Activated CD8-positive, alpha-beta memory T cell treated with anti-CD3 and anti-CD28 coated beads, Interleukin-2, amount 50 U/mL, for 48 hours (primary cell): ENCODE data around the gene ARHGAP28.

ENCODE experiments used
- DNase-seq: peaks from one replicate; pipeline ENCODE4 v3.0.0-alpha.2; 2020

Gene ARHGAP28

GRCh38 chr18:6734726-6735430 is 5.4 kb downstream of the ARHGAP28 start:
- no peak for DNase-seq

GRCh38 chr18:6737833-6738232 is 8.3 kb downstream of the ARHGAP28 start:
- DNase-seq: no peak

DNA sequence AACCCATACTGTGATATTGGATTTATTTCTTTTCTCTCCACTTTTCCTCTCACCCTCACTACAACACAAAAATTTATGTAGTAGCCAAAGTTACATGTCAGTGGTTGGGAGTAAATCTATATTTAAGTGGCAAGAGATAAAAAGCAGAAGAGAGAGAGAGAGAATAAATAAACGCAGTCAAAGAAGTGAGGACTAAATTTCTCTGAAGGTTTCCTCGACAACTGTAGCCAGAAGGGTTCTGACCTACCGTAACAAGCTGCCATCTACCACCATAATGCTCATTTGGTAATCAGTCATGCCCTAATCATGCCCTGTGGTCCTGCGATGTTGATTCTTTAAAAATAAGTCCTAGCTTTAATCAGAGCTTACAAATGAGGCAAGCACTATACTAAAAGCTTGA is 9.1 kb downstream of the ARHGAP28 start:
- no peak for DNase-seq

- no peak for DNase-seq
Observed at GRCh38 chr18:6741232-6741663, 11.7 kb downstream of the ARHGAP28 start.

- DNase-seq: no peak
Observed at GRCh38 chr18:6741786-6742185, 12.3 kb downstream of the ARHGAP28 start.

GRCh38 chr18:6743999-6744398 is 14.5 kb downstream of the ARHGAP28 start:
- DNase-seq: no peak

- no peak for DNase-seq
Observed at GRCh38 chr18:6744816-6745455, 15.4 kb downstream of the ARHGAP28 start.

GRCh38 chr18:6745504-6746031 is 16.1 kb downstream of the ARHGAP28 start:
- DNase-seq: no peak

DNA sequence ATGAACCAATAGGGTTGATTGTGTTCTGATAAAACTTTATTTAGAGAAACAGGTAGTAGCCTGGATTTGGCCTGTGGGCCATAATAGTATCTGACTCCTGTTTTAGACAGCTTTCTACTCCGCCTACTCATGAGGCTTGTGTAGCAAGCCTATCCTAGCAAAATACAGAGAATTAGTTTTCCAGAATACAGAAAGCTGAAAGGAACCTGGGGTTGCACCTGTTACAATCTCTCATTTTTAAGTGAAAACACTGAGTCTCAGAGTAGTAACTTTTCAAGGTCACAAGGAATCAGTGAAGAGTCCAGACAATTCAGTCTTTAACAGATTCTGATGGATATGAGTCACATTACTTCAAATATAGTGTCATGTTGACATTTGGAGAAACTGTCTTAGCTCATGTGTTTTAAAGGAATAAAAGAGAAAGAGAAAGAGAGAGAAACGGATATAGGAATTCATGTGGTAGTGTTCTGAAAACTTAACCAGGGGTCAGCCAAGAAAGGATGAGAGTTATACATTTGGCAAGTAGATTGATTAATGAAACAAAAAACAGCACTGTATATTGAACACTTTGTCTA is 17.0 kb downstream of the ARHGAP28 start:
- no peak for DNase-seq

GRCh38 chr18:6747646-6748045 is 18.1 kb downstream of the ARHGAP28 start:
- DNase-seq: no peak

GRCh38 chr18:6748241-6748640 is 18.7 kb downstream of the ARHGAP28 start:
- DNase-seq: no peak

- no peak for DNase-seq
Observed at GRCh38 chr18:6750411-6750810, 20.9 kb downstream of the ARHGAP28 start.

DNA sequence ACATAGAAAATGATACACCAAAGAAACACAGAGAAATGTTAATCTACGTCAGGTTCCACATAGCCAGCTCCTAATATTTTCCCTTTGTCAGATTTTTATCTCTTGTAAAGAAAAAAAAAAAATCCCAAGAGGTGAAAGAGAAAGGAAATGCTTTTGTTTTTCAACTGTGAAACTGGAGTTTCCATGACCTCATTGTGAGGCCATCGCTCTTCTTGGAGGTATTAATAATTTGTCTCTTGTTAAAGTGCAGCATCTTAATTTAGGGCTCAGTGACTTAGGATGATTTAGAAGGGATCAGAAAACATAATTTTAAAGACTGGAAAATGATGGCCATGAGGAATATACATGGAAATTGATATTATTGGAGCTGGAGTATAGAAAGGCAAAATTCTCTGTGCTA is 21.7 kb downstream of the ARHGAP28 start:
- no peak for DNase-seq

- DNase-seq: no peak
Observed at GRCh38 chr18:6752202-6752860, 22.8 kb downstream of the ARHGAP28 start.

DNA sequence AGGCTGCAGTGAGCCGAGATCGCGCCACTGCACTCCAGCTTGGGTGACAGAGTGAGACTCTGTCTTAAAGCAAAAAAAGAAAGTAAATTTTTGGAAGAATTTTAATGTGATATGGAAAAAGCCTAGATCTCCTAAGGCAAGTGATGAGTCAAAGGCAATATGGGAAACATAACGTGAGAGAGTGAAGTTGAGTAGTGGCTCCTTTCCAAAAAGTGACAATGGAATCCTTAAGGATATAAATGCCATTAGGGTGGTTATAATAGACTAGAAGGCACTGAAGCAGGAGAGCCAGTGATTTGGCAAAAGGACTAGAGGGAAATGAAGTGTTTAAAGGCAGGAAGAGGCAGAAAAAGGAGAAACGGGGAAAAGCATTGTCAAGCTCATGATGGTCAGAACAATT is 25.6 kb downstream of the ARHGAP28 start:
- DNase-seq: no peak

- no peak for DNase-seq
Observed at GRCh38 chr18:6757931-6758330, 28.4 kb downstream of the ARHGAP28 start.

DNA sequence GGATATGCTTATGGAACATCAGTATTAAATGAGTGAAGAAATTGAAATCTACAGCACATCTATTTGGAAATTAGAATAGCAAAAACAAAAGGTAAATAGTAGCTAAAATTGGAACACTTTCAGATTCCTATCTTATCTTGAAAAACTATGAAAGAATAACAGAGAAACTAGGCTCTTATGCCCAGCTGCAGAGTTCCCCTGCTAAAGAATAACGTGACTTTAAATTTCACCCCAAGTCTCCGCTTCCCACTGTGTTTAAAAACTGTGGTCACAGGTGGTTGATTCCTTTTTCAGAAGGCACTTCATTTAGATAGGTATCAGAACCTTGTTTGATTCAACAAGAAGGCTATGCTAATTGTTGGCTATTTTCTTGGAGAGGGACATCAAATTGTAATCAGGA is 30.1 kb downstream of the ARHGAP28 start:
- no peak for DNase-seq

- no peak for DNase-seq
Observed at GRCh38 chr18:6763524-6763923, 34.0 kb downstream of the ARHGAP28 start.

DNA sequence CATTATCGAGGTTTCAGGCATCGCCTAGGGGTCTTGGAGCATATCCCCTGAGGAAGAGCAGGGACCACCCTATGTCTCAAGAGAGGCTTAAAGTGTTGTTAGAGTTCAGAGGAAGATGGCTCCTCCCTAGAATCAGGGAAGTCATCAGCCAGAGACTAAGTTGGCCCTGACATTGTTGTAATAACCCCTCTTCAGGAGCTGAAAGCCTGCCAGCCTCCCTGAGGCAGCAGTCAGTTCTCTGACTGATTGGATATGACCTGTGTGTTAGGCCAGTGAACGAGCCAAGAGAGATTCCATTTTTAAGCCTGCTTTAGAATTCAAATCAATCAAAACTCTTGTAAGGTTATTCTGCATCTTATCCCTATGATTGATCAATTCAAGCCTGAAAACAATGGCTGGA is 34.9 kb downstream of the ARHGAP28 start:
- DNase-seq: no peak

- no peak for DNase-seq
Observed at GRCh38 chr18:6773777-6774176, 44.3 kb downstream of the ARHGAP28 start.

DNA sequence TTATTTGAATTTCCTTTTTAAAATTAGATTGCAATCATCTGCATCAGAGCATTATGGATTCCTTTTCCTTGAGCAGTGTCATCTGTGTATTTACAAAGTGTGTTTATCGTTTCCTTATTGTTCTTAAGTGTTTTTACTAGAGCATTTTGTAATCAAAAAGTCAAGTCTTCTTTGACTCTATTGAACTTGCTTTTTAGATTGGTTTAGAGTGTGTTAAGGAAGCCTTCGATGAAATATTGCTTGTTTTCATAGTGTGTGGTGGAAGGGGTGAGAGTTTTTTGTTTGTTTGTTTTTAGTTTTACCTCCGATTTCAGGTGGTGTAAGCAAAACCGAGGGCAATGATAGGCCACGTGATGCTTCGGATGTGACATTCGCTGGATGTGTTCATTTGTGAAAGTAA is 45.7 kb downstream of the ARHGAP28 start:
- DNase-seq: no peak

DNA sequence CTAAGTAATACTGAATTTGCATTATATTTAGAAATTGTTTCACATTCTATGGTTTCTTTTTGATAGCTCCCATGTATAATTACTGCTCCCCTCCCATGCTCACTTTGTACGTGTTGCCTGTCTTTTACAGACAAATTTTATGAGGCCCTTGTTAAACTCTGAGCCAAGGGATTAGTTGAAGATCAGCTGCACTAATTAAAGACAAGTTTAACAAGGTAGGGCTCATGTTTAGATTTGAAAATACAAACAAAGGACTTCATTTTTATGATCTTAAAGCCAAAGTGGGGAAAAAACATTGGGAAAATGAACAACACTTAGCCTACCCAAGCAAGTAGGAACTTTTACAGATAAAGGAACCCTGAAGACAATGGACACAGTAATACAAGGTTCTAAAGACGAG is 46.2 kb downstream of the ARHGAP28 start:
- no peak for DNase-seq

DNA sequence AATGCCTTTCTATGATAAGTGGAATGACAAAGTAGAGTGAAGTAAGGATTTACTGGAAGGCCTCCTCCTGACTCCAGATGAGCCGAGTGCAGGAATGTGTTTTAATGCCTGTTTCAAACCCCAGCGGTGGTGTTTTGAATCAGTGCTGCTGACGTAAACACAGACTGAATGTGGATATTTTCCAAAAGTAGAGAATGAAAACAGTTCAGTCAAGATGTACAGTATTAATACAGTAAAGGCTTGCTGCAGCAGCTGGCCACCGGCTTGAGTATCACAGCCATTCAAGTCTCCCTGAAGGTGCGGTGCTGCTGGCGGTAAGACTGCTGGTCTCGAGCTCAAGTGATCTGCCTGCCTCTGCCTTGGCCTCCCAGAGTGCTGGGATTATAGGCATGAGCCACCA is 46.7 kb downstream of the ARHGAP28 start:
- DNase-seq: no peak

DNA sequence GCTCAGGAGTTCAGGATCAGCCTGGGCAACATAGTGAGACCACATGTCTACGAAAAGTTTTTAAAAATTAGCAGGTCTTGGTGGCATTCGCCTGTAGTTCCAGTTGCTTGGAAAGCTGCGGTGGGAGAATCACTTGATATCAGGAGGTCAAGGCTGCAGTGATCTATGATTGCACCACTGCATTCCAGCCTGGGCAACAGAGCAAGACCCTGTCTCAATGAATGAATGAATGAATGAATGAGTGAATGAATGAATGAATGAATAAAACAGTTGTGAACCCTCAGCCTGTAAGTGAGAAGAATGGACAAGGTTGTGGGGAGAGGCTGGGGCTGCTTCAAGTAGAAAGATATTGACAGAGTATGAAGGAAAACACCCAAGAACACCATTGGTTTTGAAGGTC is 48.0 kb downstream of the ARHGAP28 start:
- no peak for DNase-seq
